Measurements from ENCODE around the gene CACNA2D4.

The CACNA2D4 gene

DNA sequence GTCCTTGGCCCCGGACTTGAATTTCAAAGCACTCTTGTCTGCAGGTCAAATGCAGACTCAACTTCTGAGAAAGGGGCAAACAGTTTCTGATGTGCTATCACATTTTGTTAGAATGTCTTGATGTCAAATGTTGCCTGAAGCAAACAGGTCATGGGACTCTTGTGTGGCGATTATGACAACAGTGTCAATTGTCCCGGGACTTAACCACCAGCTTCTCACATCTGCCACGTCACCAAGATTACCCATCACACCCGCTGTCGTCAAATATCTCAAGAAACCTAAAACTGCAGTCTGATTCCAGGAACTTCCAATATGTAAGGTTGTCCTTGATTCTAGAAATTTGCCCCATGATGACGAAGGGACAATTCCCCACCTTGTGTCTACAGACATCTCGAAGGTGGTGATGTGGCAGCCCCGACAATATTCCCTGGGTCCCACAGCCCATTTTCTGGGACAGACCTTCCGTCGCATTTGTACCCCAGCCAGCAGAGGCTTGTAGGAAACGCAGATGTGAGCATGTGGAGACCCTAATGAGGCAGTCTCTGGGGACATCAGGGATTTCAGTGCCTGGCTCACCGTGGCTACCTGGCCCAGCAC is 76.8 kb downstream of the CACNA2D4 start:
- Histone ChIP-seq H3K36me3 (ENCODE audit: control insufficient read depth in 5 of 5, insufficient read depth in 5 of 5, low read length in 5 of 5) (no peaks in the 10 kb centered on the region), H3K27me3 (ENCODE audit: control insufficient read depth in 5 of 5, insufficient read depth in 4 of 5, low read length in 5 of 5) (peaks cover 8 to 24% (median 15%) of the 10 kb centered on the region in 5 donors)

DNA sequence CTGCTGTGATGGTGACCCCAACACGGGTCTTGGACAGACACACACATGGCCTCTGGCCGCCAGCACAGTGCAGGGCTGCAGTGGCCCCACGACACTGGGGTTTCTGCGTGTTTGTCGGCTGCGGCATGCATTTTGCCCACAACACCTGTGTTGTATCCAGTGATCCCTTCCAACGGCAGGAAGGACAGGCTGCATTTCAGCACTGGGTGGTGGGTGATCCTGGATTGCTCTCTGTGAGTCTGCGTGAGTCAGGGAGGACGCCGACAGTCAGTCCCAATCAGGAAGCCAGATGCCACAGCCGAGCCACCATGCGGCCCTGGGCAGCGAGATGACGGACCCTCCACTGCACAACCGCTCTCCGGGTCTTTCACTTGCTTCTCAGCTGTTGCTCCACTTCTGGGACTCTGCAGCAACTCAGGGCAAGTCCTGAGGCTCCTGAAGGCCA is 77.4 kb downstream of the CACNA2D4 start:
- Histone ChIP-seq H3K9ac (ENCODE audit: low read length in 5 of 5) (no peak overlapping the region), H3K4me1 (ENCODE audit: control insufficient read depth in 5 of 5, insufficient read depth in 5 of 5, low read length in 5 of 5) (no peaks in the 10 kb centered on the region), H3K27ac (ENCODE audit: low read depth, low read length) (no peak overlapping the region), H3K27me3 (ENCODE audit: control insufficient read depth in 5 of 5, insufficient read depth in 4 of 5, low read length in 5 of 5) (peaks cover 11 to 24% (median 15%) of the 10 kb centered on the region in 5 donors), H3K36me3 (ENCODE audit: control insufficient read depth in 5 of 5, insufficient read depth in 5 of 5, low read length in 5 of 5) (no peaks in the 10 kb centered on the region), H3K9me3 (ENCODE audit: control insufficient read depth in 5 of 5, low read length in 5 of 5) (no peaks in the 10 kb centered on the region), H3K4me3 (ENCODE audit: low read depth in 1 of 5, low read length in 5 of 5) (no peak overlapping the region)

More for the DNA sequence above, 76.8 kb downstream of the CACNA2D4 start:
- Histone ChIP-seq H3K27ac (ENCODE audit: low read depth, low read length) (no peak overlapping the region), H3K9ac (ENCODE audit: low read length in 5 of 5) (no peak overlapping the region), H3K4me1 (ENCODE audit: control insufficient read depth in 5 of 5, insufficient read depth in 5 of 5, low read length in 5 of 5) (no peaks in the 10 kb centered on the region), H3K4me3 (ENCODE audit: low read depth in 1 of 5, low read length in 5 of 5) (no peak overlapping the region), H3K9me3 (ENCODE audit: control insufficient read depth in 5 of 5, low read length in 5 of 5) (no peaks in the 10 kb centered on the region)

DNA sequence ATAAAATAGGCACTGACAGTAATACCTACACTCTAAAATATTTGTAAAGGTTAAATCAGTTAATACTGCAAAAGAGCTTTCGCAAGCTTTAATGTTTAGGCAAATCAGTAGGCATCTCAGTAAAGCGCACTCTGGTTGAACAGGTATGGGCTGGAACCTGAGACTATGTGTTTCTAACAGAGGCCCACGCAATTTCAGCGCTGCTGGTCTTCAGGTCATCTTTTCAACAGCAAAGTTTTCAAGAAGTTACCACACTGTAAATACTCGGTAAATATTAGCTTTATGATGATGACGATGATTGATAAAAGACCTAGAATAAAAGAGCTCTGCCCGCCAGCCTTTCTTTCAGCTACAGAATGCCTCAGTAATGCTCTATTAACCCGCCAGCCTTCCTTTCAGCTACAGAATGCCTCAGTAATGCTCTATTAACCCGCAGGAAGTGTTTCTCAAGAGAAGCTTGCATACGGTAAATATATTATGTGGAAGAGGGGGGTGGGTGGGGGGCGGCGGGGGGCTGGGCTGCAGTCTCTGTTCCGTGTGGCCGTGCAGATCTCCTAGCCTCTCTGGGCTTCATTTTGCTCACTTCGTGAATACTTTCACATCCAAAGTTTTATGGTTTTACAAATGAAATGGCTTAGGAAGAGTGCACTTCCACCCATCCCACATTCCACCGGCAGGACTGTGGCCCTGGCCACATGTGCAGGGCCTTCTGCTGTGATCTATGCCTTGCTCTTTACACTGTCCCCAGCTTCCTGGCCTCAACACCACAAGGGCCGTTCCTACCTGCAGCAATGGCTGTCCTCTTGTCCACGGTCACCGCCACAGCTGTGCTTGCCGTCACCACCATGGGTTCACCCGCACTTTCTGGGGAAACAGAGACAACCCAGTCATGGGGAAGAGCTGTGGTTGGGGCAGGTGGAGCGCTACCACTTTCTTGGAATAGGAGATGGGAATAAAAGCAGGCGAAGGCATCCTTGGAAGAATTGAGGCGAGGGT is 78.2 kb downstream of the CACNA2D4 start:
- Histone ChIP-seq H3K9ac (ENCODE audit: low read length in 5 of 5) (no peak overlapping the region), H3K27ac (ENCODE audit: low read depth, low read length) (no peak overlapping the region), H3K27me3 (ENCODE audit: control insufficient read depth in 5 of 5, insufficient read depth in 4 of 5, low read length in 5 of 5) (peaks cover 11 to 25% (median 15%) of the 10 kb centered on the region in 5 donors), H3K36me3 (ENCODE audit: control insufficient read depth in 5 of 5, insufficient read depth in 5 of 5, low read length in 5 of 5) (no peaks in the 10 kb centered on the region), H3K9me3 (ENCODE audit: control insufficient read depth in 5 of 5, low read length in 5 of 5) (no peaks in the 10 kb centered on the region), H3K4me1 (ENCODE audit: control insufficient read depth in 5 of 5, insufficient read depth in 5 of 5, low read length in 5 of 5) (no peaks in the 10 kb centered on the region), H3K4me3 (ENCODE audit: low read depth in 1 of 5, low read length in 5 of 5) (no peak overlapping the region)

DNA sequence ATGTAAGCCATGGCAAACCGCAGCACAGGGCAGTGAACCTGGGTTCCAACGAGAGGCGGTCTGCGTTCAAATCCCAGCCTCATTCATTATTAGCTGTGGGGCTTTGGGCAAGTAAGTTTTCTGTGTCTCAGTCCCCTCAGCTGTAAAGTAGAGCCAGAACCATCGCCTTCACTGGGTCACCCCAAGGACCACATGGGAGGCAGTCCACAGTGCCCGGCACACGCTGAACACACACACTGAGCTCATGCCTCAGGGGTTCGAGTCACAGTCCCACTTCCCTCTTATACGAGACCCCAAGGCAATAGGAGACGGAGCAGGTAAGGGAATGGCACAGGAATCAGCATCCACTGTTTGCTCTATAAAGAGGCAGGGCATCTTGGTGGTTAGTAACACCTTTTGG is 79.0 kb downstream of the CACNA2D4 start:
- Histone ChIP-seq H3K4me1 (ENCODE audit: control insufficient read depth in 5 of 5, insufficient read depth in 5 of 5, low read length in 5 of 5) (no peaks in the 10 kb centered on the region), H3K27me3 (ENCODE audit: control insufficient read depth in 5 of 5, insufficient read depth in 4 of 5, low read length in 5 of 5) (peaks cover 8 to 30% (median 14%) of the 10 kb centered on the region in 5 donors), H3K9ac (ENCODE audit: low read length in 5 of 5) (no peak overlapping the region), H3K36me3 (ENCODE audit: control insufficient read depth in 5 of 5, insufficient read depth in 5 of 5, low read length in 5 of 5) (no peaks in the 10 kb centered on the region), H3K27ac (ENCODE audit: low read depth, low read length) (no peak overlapping the region), H3K9me3 (ENCODE audit: control insufficient read depth in 5 of 5, low read length in 5 of 5) (no peaks in the 10 kb centered on the region), H3K4me3 (ENCODE audit: low read depth in 1 of 5, low read length in 5 of 5) (no peak overlapping the region)

DNA sequence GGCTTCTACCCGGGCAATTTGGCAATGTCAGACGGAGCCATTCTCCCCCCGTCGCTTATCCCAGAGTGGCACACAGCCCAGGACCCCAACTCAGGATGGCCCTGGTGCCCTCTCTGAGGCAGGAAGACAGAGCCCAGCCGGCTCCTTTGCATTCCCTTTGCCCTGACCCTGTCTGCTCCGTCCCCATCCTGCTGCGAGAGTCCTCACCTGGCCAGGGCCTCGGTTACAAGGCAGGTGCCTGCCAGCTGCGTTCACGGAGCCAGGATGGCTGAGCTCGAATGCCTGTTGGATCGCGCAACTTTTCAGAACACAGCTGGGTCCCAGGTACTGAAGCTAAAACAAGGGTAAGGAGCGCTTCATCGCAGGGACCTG is 79.5 kb downstream of the CACNA2D4 start:
- H3K9ac ChIP-seq (ENCODE audit: low read length in 5 of 5): no peak overlapping the region
- H3K9me3 ChIP-seq (ENCODE audit: control insufficient read depth in 5 of 5, low read length in 5 of 5): no peaks in the 10 kb centered on the region
- no peak overlapping the region for H3K27ac ChIP-seq (ENCODE audit: low read depth, low read length)
- H3K4me1 ChIP-seq (ENCODE audit: control insufficient read depth in 5 of 5, insufficient read depth in 5 of 5, low read length in 5 of 5): no peaks in the 10 kb centered on the region
- H3K4me3 ChIP-seq (ENCODE audit: low read depth in 1 of 5, low read length in 5 of 5): no peak overlapping the region
- peaks cover 5 to 28% (median 19%) of the 10 kb centered on the region in 5 donors for H3K27me3 ChIP-seq (ENCODE audit: control insufficient read depth in 5 of 5, insufficient read depth in 4 of 5, low read length in 5 of 5)
- H3K36me3 ChIP-seq (ENCODE audit: control insufficient read depth in 5 of 5, insufficient read depth in 5 of 5, low read length in 5 of 5): no peaks in the 10 kb centered on the region

DNA sequence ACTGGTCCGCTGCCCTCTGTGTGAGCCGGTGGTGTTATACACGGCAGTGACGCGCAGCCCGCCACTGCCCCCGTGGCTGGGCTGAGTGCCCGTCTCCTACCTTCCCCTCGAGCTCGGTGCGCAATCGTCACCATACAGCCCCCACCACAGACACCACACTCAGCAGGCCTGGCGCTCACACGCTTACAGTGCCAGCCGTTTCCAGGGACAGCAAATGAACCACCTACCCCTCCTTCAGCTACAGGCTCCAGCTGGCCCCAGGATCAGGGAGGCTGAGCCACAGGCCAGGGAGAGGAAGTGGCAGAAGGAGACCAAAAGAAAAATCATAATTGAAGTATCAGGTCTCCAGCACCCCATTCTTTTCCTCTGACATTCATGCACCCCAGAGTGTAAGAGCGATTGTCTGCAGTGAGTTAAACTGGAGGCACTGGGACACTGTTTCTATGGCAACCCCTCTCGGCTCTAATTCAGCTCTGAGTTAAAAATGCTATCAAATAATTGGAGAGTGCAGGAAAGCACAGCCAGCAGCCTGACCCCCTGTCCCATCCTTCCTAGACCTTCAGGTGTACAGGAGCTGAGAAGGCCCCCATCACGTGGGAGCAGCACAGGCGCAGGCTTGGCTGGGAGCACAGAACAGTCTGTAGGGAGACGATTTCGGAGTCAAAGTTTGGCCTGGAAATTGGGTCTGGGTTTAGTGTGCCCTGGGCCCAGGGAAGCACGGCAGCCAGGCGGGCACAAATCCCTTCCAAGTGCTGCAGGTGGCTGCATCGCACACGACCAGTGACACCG is 80.1 kb downstream of the CACNA2D4 start:
- Histone ChIP-seq H3K4me1 (ENCODE audit: control insufficient read depth in 5 of 5, insufficient read depth in 5 of 5, low read length in 5 of 5) (no peaks in the 10 kb centered on the region), H3K36me3 (ENCODE audit: control insufficient read depth in 5 of 5, insufficient read depth in 5 of 5, low read length in 5 of 5) (no peaks in the 10 kb centered on the region), H3K27ac (ENCODE audit: low read depth, low read length) (no peak overlapping the region), H3K4me3 (ENCODE audit: low read depth in 1 of 5, low read length in 5 of 5) (no peak overlapping the region), H3K27me3 (ENCODE audit: control insufficient read depth in 5 of 5, insufficient read depth in 4 of 5, low read length in 5 of 5) (peaks cover 8 to 33% (median 24%) of the 10 kb centered on the region in 5 donors), H3K9me3 (ENCODE audit: control insufficient read depth in 5 of 5, low read length in 5 of 5) (no peaks in the 10 kb centered on the region), H3K9ac (ENCODE audit: low read length in 5 of 5) (no peak overlapping the region)

DNA sequence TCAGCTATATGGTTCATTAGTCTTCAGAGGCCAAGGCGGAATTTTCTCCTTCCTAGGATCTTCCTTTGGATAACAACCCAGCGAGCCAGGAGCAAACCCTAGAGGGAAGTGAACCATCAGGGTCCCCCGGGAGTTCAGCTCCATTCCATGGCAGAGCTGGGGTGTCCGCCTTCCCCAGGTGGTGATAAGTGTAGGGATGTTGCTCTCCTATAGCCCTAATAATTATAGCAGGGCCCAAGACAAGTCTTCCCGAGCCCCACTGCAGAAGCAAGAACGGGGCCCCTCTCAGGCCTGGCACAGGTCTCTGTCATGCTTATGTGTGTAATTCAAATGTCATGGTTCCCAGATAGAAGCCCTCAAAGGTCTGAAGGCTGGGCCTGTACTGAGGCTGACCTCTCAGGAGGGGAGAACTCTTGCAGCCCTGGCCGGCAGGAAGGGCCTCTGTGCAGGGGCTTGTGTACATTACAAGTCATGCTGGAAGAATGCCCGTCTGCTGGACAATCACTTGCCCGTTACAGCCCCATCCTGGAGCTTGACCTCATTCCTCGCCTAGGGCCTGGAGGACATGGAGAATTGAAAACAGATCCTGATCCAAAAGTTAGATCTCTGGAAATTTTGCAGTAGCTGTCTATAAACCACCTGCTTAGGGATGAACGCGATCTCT is 80.8 kb downstream of the CACNA2D4 start:
- Histone ChIP-seq H3K36me3 (ENCODE audit: control insufficient read depth in 5 of 5, insufficient read depth in 5 of 5, low read length in 5 of 5) (no peaks in the 10 kb centered on the region), H3K27ac (ENCODE audit: low read depth, low read length) (no peak overlapping the region), H3K27me3 (ENCODE audit: control insufficient read depth in 5 of 5, insufficient read depth in 4 of 5, low read length in 5 of 5) (peaks cover 11 to 32% (median 24%) of the 10 kb centered on the region in 5 donors), H3K9ac (ENCODE audit: low read length in 5 of 5) (no peak overlapping the region), H3K4me3 (ENCODE audit: low read depth in 1 of 5, low read length in 5 of 5) (no peak overlapping the region), H3K9me3 (ENCODE audit: control insufficient read depth in 5 of 5, low read length in 5 of 5) (no peaks in the 10 kb centered on the region), H3K4me1 (ENCODE audit: control insufficient read depth in 5 of 5, insufficient read depth in 5 of 5, low read length in 5 of 5) (no peaks in the 10 kb centered on the region)

DNA sequence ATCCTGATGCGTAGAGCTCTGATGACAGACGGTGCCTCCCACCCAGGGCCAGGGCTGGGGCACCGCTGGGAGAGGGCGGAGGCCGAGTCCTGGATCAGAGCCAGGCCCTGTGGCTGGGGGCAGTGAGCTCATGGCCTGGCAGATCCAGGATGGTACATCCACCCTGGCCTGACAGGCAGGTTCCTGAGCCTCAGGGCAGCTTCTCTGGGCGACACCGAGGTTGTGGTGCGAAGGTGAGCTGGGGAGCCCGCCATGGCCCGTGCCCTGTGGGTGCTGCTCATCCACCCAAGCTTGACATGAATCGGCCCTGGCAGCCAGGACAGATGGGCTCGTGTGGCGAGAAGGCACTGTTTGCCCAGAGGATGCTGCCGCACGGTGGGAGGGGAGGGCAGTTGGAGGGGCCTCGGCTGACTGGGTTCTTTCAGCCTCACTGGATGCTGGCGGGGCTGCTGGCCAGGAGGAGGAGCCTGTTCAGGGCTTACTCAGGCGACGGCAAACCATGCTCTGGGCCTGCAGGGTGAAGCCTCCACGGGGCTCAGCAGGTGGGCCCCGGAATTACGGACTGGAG is 81.5 kb downstream of the CACNA2D4 start:
- Histone ChIP-seq H3K27me3 (ENCODE audit: control insufficient read depth in 5 of 5, insufficient read depth in 4 of 5, low read length in 5 of 5) (peaks cover 8 to 31% (median 22%) of the 10 kb centered on the region in 5 donors), H3K4me1 (ENCODE audit: control insufficient read depth in 5 of 5, insufficient read depth in 5 of 5, low read length in 5 of 5) (no peaks in the 10 kb centered on the region), H3K36me3 (ENCODE audit: control insufficient read depth in 5 of 5, insufficient read depth in 5 of 5, low read length in 5 of 5) (no peaks in the 10 kb centered on the region), H3K27ac (ENCODE audit: low read depth, low read length) (no peak overlapping the region), H3K9me3 (ENCODE audit: control insufficient read depth in 5 of 5, low read length in 5 of 5) (no peaks in the 10 kb centered on the region), H3K4me3 (ENCODE audit: low read depth in 1 of 5, low read length in 5 of 5) (no peak overlapping the region), H3K9ac (ENCODE audit: low read length in 5 of 5) (no peak overlapping the region)

DNA sequence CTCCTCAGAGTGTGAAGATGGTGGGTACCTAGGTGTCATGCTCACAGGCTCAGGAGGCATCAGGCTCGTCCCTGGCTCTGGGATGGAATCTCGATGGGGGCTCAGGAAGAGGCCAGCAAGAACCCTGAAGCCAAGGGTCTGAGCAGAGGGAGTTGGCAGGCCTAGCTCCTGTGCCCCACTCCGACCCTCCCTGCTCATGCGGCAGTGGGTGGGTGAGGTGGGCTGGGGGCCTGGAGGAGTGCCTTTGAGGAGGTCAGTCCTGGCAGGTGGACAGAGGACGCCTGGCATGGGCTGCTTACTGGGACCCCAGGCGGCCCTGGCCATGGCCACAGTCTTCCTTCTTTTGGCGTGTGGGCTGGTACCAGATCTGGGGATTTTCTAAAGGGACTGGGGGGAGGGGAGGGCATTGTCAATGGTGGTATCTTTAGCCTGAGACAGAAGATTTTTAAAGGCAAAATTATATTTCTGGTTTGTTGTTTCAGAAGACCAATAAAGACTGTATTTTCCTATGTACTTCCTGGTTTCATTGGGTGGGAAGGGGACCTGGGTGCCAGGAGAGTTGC is 82.1 kb downstream of the CACNA2D4 start:
- Histone ChIP-seq H3K4me3 (ENCODE audit: low read depth in 1 of 5, low read length in 5 of 5) (no peak overlapping the region), H3K27me3 (ENCODE audit: control insufficient read depth in 5 of 5, insufficient read depth in 4 of 5, low read length in 5 of 5) (peaks cover 8 to 32% (median 23%) of the 10 kb centered on the region in 5 donors), H3K9me3 (ENCODE audit: control insufficient read depth in 5 of 5, low read length in 5 of 5) (no peaks in the 10 kb centered on the region), H3K4me1 (ENCODE audit: control insufficient read depth in 5 of 5, insufficient read depth in 5 of 5, low read length in 5 of 5) (no peaks in the 10 kb centered on the region), H3K27ac (ENCODE audit: low read depth, low read length) (no peak overlapping the region), H3K9ac (ENCODE audit: low read length in 5 of 5) (no peak overlapping the region), H3K36me3 (ENCODE audit: control insufficient read depth in 5 of 5, insufficient read depth in 5 of 5, low read length in 5 of 5) (no peaks in the 10 kb centered on the region)
